Natural killer cell (primary cell): Measurements from ENCODE around the gene MRAP2. TPM values are rescaled to one million over a fixed set of nuclear protein-coding genes. Genes with fewer than 3 reads are reported as not detected.
"Not testable (repeated sequence)": the region's sequence is repeated elsewhere in the genome, so short reads cannot be mapped to it uniquely, and the experiment has no call there.

Experiments used
- ATAC-seq, 3 donors: fragments of 150-1000 bp in 2 of 3; fragments of 200-7000 bp in 1 of 3; cut with Tn5 transposase; 1 replicate in 1 of 3; 2 replicates in 2 of 3; pipeline ENCODE4 v1.10.0; 2021; ENCODE audit warnings: mild to moderate bottlenecking in 2 of 3, moderate library complexity in 2 of 3
- DNase-seq, 2 donors: peaks; one replicate each; pipeline versions ENCODE4 v3.0.0 to v3.0.0-alpha.2; 2013 to 2021; ENCODE audit warnings: mixed read lengths in 1 of 2
- H3K27ac ChIP-seq: one replicate; pipeline ENCODE4 v1.5.1; 2013; ENCODE audit warnings: mild to moderate bottlenecking, low read length
- H3K27me3 ChIP-seq: one replicate; pipeline ENCODE4 v1.6.1; 2013; ENCODE audit warnings: low read length; ENCODE audit not compliant: control insufficient read depth, insufficient read depth
- H3K36me3 ChIP-seq: one replicate; pipeline ENCODE4 v1.6.1; 2013; ENCODE audit warnings: low read length; ENCODE audit not compliant: control insufficient read depth, insufficient read depth
- H3K4me1 ChIP-seq: one replicate; pipeline ENCODE4 v1.6.1; 2013; ENCODE audit warnings: low read length; ENCODE audit not compliant: control insufficient read depth, insufficient read depth
- H3K4me3 ChIP-seq: one replicate; pipeline ENCODE4 v1.5.1; 2013; ENCODE audit warnings: low read length
- H3K9me3 ChIP-seq: one replicate; pipeline ENCODE4 v1.6.1; 2013; ENCODE audit warnings: low read length; ENCODE audit not compliant: control insufficient read depth, insufficient read depth
- H3K27ac Mint-ChIP-seq, 2 donors: one replicate each; pipeline ENCODE4 v1.8.0; 2022; ENCODE audit warnings: mild to moderate bottlenecking in 2 of 2, mixed read lengths in 2 of 2, moderate library complexity in 1 of 2
- H3K27me3 Mint-ChIP-seq, 2 donors: one replicate each; pipeline ENCODE4 v1.8.0; 2022; ENCODE audit warnings: low read depth in 2 of 2, mixed read lengths in 2 of 2
- H3K36me3 Mint-ChIP-seq: one replicate; pipeline ENCODE4 v1.8.0; 2022; ENCODE audit warnings: mixed read lengths
- H3K4me1 Mint-ChIP-seq, 2 donors: one replicate each; pipeline ENCODE4 v1.8.0; 2022; ENCODE audit warnings: mixed read lengths in 2 of 2
- H3K4me3 Mint-ChIP-seq: one replicate; pipeline ENCODE4 v1.8.0; 2022; ENCODE audit warnings: mild to moderate bottlenecking, moderate library complexity, mixed read lengths
- H3K9me3 Mint-ChIP-seq, 2 donors: one replicate each; pipeline ENCODE4 v1.8.0; 2022; ENCODE audit warnings: mixed read lengths in 2 of 2
- CTCF ChIP-seq: fragments of 200-600 bp; IDR thresholded peaks from one replicate; pipeline ENCODE4 v1.8.0; 2022; ENCODE audit warnings: antibody characterized with exemption
- WGBS: methylation state at CpG from one replicate; pipeline ENCODE4 v1.1.7; 2013; ENCODE audit warnings: missing lambda C conversion rate; ENCODE audit not compliant: insufficient coverage; 5-methylcytosine and 5-hydroxymethylcytosine counted together
- intact Hi-C: fragments of 100-400 bp; cut with micrococcal nuclease; formaldehyde crosslinking; loops from one replicate; pipeline ENCODE4 v1.14.2; 2022
- total RNA-seq, 4 donors: library from RNA; stranded (reverse); fragments of 120-200 nt in 1 of 4; gene quantifications; one replicate each; pipeline versions ENCODE4 v1.2.3 to v1.2.4, GENCODE V29; 2013 to 2022

Gene MRAP2
- total RNA-seq, 3 donors from 2014 or later (not counting 1 experiment from before 2014, with no cell fraction given), result not detected

- no peaks in the 10 kb centered on the region for H3K4me1 Mint-ChIP-seq
- peaks cover 5% of the 10 kb centered on the region for H3K36me3 Mint-ChIP-seq
- ATAC-seq, result no peak
- Histone ChIP-seq H3K36me3 (no peaks in the 10 kb centered on the region), H3K4me3 (no peak overlapping the region), H3K9me3 (no peaks in the 10 kb centered on the region), H3K27ac (no peak overlapping the region), H3K27me3 (no peaks in the 10 kb centered on the region), H3K4me1 (no peaks in the 10 kb centered on the region)
- intact Hi-C loops, result no loop called here
- no peak for TF ChIP-seq CTCF
- no peak for DNase-seq
- H3K9me3 Mint-ChIP-seq, result peaks cover 0 to 4% of the 10 kb centered on the region in 2 donors
- WGBS, result 16% methylated on average over 1 of the region's 1 CpG
- H3K27me3 Mint-ChIP-seq, result peaks cover 6 to 7% of the 10 kb centered on the region in 2 donors
- H3K4me3 Mint-ChIP-seq, result no peak overlapping the region
- no peak overlapping the region for H3K27ac Mint-ChIP-seq
Measured at GRCh38 chr6:84103029-84103428, 69.5 kb downstream of the MRAP2 start.

- H3K36me3 ChIP-seq, H3K27ac ChIP-seq, ATAC-seq, H3K27ac Mint-ChIP-seq, H3K27me3 Mint-ChIP-seq, H3K4me3 Mint-ChIP-seq, H3K27me3 ChIP-seq, intact Hi-C loops, H3K4me1 Mint-ChIP-seq, H3K9me3 ChIP-seq, H3K36me3 Mint-ChIP-seq, H3K4me3 ChIP-seq, H3K4me1 ChIP-seq, H3K9me3 Mint-ChIP-seq, DNase-seq: not testable (repeated sequence)
- WGBS, result 83% methylated on average over 3 of the region's 3 CpGs
Measured at GRCh38 chr6:84105215-84105924, 71.8 kb downstream of the MRAP2 start.

GRCh38 chr6:84107495-84107894, 73.9 kb downstream of the MRAP2 start:
- Mint-ChIP-seq H3K27ac (no peak overlapping the region), H3K4me3 (no peak overlapping the region), H3K36me3 (no peaks in the 10 kb centered on the region), H3K9me3 (peaks cover 0 to 8% of the 10 kb centered on the region in 2 donors), H3K27me3 (no peaks in the 10 kb centered on the region), H3K4me1 (no peaks in the 10 kb centered on the region)
- Histone ChIP-seq H3K4me3 (no peak overlapping the region), H3K4me1 (no peaks in the 10 kb centered on the region), H3K9me3 (no peaks in the 10 kb centered on the region), H3K27me3 (no peaks in the 10 kb centered on the region), H3K27ac (no peak overlapping the region), H3K36me3 (no peaks in the 10 kb centered on the region)
- TF ChIP-seq CTCF, result no peak
- ATAC-seq (no peak), DNase-seq (no peak)
- intact Hi-C loops, result no loop called here

- H3K36me3 Mint-ChIP-seq, H3K27me3 Mint-ChIP-seq, H3K4me1 ChIP-seq, H3K9me3 ChIP-seq, H3K4me3 ChIP-seq, ATAC-seq, H3K4me1 Mint-ChIP-seq, intact Hi-C loops, H3K36me3 ChIP-seq, DNase-seq, H3K27ac Mint-ChIP-seq, H3K4me3 Mint-ChIP-seq, H3K27ac ChIP-seq, H3K27me3 ChIP-seq: not testable (repeated sequence)
- H3K9me3 Mint-ChIP-seq, result peaks cover 8 to 15% of the 10 kb centered on the region in 2 donors
- WGBS, result no CpG with 5 or more reads among the region's 1 CpG
Measured at GRCh38 chr6:84111351-84111750, 77.8 kb downstream of the MRAP2 start.

- intact Hi-C loops, H3K36me3 Mint-ChIP-seq, H3K27me3 ChIP-seq, ATAC-seq, H3K4me1 ChIP-seq, H3K36me3 ChIP-seq, H3K27ac Mint-ChIP-seq, H3K27ac ChIP-seq, H3K9me3 ChIP-seq, DNase-seq, H3K4me3 Mint-ChIP-seq, H3K4me1 Mint-ChIP-seq, H3K27me3 Mint-ChIP-seq, H3K4me3 ChIP-seq: not testable (repeated sequence)
- WGBS, result 95% methylated on average over 8 of the region's 8 CpGs
- peaks cover 12 to 15% of the 10 kb centered on the region in 2 donors for H3K9me3 Mint-ChIP-seq
Measured at GRCh38 chr6:84114933-84115594, 81.5 kb downstream of the MRAP2 start.
